HG03025 (cell line): Measurements from ENCODE around the gene PLA2G12A.

Source experiments
- ATAC-seq: cut with Tn5 transposase; IDR thresholded peaks from one replicate; pipeline ENCODE4 v1.9.1; 2021; ENCODE audit warnings: mild to moderate bottlenecking, moderate library complexity; ENCODE audit not compliant: unreplicated experiment, low FRiP score

PLA2G12A gene

GRCh38 chr4:109730619-109731545, 1.0 kb upstream of the PLA2G12A start:
- ATAC-seq = no peak

GRCh38 chr4:109729117-109729717, 653 bp downstream of the PLA2G12A start:
- ATAC-seq = no peak

- ATAC-seq = no peak
Measured at GRCh38 chr4:109728385-109728784, 1.5 kb downstream of the PLA2G12A start.

GRCh38 chr4:109723110-109723509, 6.8 kb downstream of the PLA2G12A start:
- ATAC-seq = no peak

GRCh38 chr4:109722357-109722756, 7.5 kb downstream of the PLA2G12A start:
- ATAC-seq = no peak

GRCh38 chr4:109721033-109721432, 8.8 kb downstream of the PLA2G12A start:
- no peak for ATAC-seq

- ATAC-seq = no peak
Measured at GRCh38 chr4:109719604-109720003, 10.3 kb downstream of the PLA2G12A start.

- no peak for ATAC-seq
Measured at GRCh38 chr4:109718759-109719158, 11.1 kb downstream of the PLA2G12A start.

- no peak for ATAC-seq
Measured at GRCh38 chr4:109713500-109713899, 16.4 kb downstream of the PLA2G12A start.

GRCh38 chr4:109708990-109709389, 20.9 kb downstream of the PLA2G12A start:
- ATAC-seq = peak; percentile 97

GRCh38 chr4:109708435-109708834, 21.4 kb downstream of the PLA2G12A start:
- ATAC-seq = no peak

GRCh38 chr4:109703664-109704361, 26.1 kb downstream of the PLA2G12A start:
- no peak for ATAC-seq

GRCh38 chr4:109702950-109703663, 26.8 kb downstream of the PLA2G12A start, which contains the start of gene CASP6:
Gene CASP6 (minus strand): TSS chr4:109703445. CDS start chr4:109703395, 50 bp downstream.
- ATAC-seq = peak; percentile 77

- ATAC-seq = peak; percentile 0
Measured at GRCh38 chr4:109701566-109702410, 28.1 kb downstream of the PLA2G12A start.

GRCh38 chr4:109699553-109700225, 30.2 kb downstream of the PLA2G12A start:
- no peak for ATAC-seq

GRCh38 chr4:109698656-109699055, 31.2 kb downstream of the PLA2G12A start:
- ATAC-seq = no peak

GRCh38 chr4:109691411-109691920, 38.4 kb downstream of the PLA2G12A start:
- ATAC-seq = no peak

GRCh38 chr4:109690690-109691410, 39.0 kb downstream of the PLA2G12A start:
- ATAC-seq = peak; percentile 69
